ENCODE measurements around the gene TECTB. TPM values are rescaled to one million over a fixed set of nuclear protein-coding genes. Genes with fewer than 3 reads are reported as not detected.
A peak's percentile ranks its signal among the peaks of the same experiment; 100 is the strongest.

TECTB gene
- total RNA-seq, 4 donors from 2014 or later = not detected

- H3K27ac ChIP-seq = peak overlapping the region in 1 of 4 donors; percentile 3
- in situ Hi-C loops (cut with MboI; ENCODE audit: low pct_ligation_motif_present in 1 of 4, low pct_unique_long_range_greater_than_20kb in 1 of 4, low sequenced_read_pairs in 3 of 4) = no loop called here
- no peaks in the 10 kb centered on the region for H3K36me3 ChIP-seq
- TF ChIP-seq EP300 (IDR thresholded peaks at IDR 0.05; ENCODE audit: low read depth) (no peak), POLR2AphosphoS5 (IDR thresholded peaks at IDR 0.05) (no peak), POLR2A (IDR thresholded peaks at IDR 0.05) (no peak)
- TF ChIP-seq, protein P1, sequence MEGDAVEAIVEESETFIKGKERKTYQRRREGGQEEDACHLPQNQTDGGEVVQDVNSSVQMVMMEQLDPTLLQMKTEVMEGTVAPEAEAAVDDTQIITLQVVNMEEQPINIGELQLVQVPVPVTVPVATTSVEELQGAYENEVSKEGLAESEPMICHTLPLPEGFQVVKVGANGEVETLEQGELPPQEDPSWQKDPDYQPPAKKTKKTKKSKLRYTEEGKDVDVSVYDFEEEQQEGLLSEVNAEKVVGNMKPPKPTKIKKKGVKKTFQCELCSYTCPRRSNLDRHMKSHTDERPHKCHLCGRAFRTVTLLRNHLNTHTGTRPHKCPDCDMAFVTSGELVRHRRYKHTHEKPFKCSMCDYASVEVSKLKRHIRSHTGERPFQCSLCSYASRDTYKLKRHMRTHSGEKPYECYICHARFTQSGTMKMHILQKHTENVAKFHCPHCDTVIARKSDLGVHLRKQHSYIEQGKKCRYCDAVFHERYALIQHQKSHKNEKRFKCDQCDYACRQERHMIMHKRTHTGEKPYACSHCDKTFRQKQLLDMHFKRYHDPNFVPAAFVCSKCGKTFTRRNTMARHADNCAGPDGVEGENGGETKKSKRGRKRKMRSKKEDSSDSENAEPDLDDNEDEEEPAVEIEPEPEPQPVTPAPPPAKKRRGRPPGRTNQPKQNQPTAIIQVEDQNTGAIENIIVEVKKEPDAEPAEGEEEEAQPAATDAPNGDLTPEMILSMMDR (IDR thresholded peaks at IDR 0.05) = no peak
- no peaks in the 10 kb centered on the region for H3K9me3 ChIP-seq
- peaks cover 9 to 31% (median 16%) of the 10 kb centered on the region in 4 donors for H3K4me1 ChIP-seq
- WGBS, 2 donors (ENCODE audit: low coverage in 1 of 2) = 17 to 45% methylated on average over 2 to 4 of the region's 4 CpGs
- intact Hi-C loops (cut with DNase I; ENCODE audit: low total_unique reads) = no loop called here
- DNase-seq = peak; percentile 33
- H3K4me3 ChIP-seq = no peak overlapping the region
- H3K27me3 ChIP-seq = no peaks in the 10 kb centered on the region
These were observed 47.0 kb downstream of the TECTB start for GRCh38 chr10:112330162-112330561.

GRCh38 chr10:112330607-112331160 is 47.5 kb downstream of the TECTB start:
- no peaks in the 10 kb centered on the region for H3K9me3 ChIP-seq
- DNase-seq = no peak
- TF ChIP-seq POLR2A (IDR thresholded peaks at IDR 0.05) = no peak
- no peak for TF ChIP-seq EP300 (IDR thresholded peaks at IDR 0.05; ENCODE audit: low read depth)
- TF ChIP-seq POLR2AphosphoS5 (IDR thresholded peaks at IDR 0.05) = no peak
- TF ChIP-seq, protein P1 (IDR thresholded peaks at IDR 0.05) = no peak
- no peaks in the 10 kb centered on the region for H3K27me3 ChIP-seq
- in situ Hi-C loops (cut with MboI; ENCODE audit: low pct_ligation_motif_present in 1 of 4, low pct_unique_long_range_greater_than_20kb in 1 of 4, low sequenced_read_pairs in 3 of 4) = no loop called here
- peaks cover 9 to 37% (median 19%) of the 10 kb centered on the region in 4 donors for H3K4me1 ChIP-seq
- intact Hi-C loops (cut with DNase I; ENCODE audit: low total_unique reads) = no loop called here
- 40 to 51% methylated on average over 1 of the region's 1 CpG for WGBS, 2 donors (ENCODE audit: low coverage in 1 of 2)
- no peak overlapping the region for H3K4me3 ChIP-seq
- peak overlapping the region in 1 of 4 donors; percentile 3 for H3K27ac ChIP-seq
- H3K36me3 ChIP-seq = no peaks in the 10 kb centered on the region

DNA sequence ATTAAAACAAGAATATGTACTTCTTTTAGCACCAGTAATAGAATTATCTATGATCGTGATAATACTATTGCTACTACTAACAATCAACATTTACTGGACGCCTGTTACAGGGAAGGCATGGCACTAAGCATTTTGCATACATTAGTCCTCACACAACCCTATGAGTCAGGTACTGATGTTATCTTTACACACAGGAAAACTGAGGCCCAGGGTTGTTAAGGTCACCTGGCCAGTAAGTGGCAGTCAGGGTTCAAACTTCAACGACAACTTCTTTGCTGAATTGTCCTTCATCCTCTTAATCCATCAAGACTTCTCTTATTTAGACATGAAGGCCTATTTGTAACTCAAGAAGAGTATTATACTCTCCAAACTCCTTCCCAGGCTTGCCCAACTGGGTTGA is 48.8 kb downstream of the TECTB start:
- Histone ChIP-seq H3K27me3 (no peaks in the 10 kb centered on the region), H3K36me3 (no peaks in the 10 kb centered on the region), H3K4me3 (no peak overlapping the region), H3K27ac (peak overlapping the region; percentile 63 to 88 (median 87)), H3K4me1 (peaks cover 14 to 46% (median 26%) of the 10 kb centered on the region in 4 donors), H3K9me3 (no peaks in the 10 kb centered on the region)
- WGBS, 2 donors (ENCODE audit: low coverage in 1 of 2) = 69 to 84% methylated on average over 2 to 3 of the region's 3 CpGs
- intact Hi-C loops (cut with DNase I; ENCODE audit: low total_unique reads) = no loop called here
- DNase-seq = no peak
- in situ Hi-C loops (cut with MboI; ENCODE audit: low pct_ligation_motif_present in 1 of 4, low pct_unique_long_range_greater_than_20kb in 1 of 4, low sequenced_read_pairs in 3 of 4) = no loop called here
- TF ChIP-seq EP300 (IDR thresholded peaks at IDR 0.05; ENCODE audit: low read depth) (no peak), POLR2AphosphoS5 (IDR thresholded peaks at IDR 0.05) (no peak), POLR2A (IDR thresholded peaks at IDR 0.05) (no peak)
- TF ChIP-seq, protein P1 (IDR thresholded peaks at IDR 0.05) = no peak

GRCh38 chr10:112332509-112333228 is 49.5 kb downstream of the TECTB start:
- Histone ChIP-seq H3K27ac (peak overlapping the region; percentile 63 to 88 (median 87)), H3K27me3 (no peaks in the 10 kb centered on the region), H3K4me3 (no peak overlapping the region), H3K9me3 (no peaks in the 10 kb centered on the region), H3K36me3 (no peaks in the 10 kb centered on the region), H3K4me1 (peaks cover 14 to 49% (median 26%) of the 10 kb centered on the region in 4 donors)
- in situ Hi-C loops (cut with MboI; ENCODE audit: low pct_ligation_motif_present in 1 of 4, low pct_unique_long_range_greater_than_20kb in 1 of 4, low sequenced_read_pairs in 3 of 4) (no loop called here), intact Hi-C loops (cut with DNase I; ENCODE audit: low total_unique reads) (no loop called here)
- DNase-seq = peak; percentile 35
- TF ChIP-seq POLR2AphosphoS5 (IDR thresholded peaks at IDR 0.05) = no peak
- no peak for TF ChIP-seq EP300 (IDR thresholded peaks at IDR 0.05; ENCODE audit: low read depth)
- TF ChIP-seq POLR2A (IDR thresholded peaks at IDR 0.05) = no peak
- TF ChIP-seq, protein P1 (IDR thresholded peaks at IDR 0.05) = no peak
- 59 to 82% methylated on average over 1 to 5 of the region's 5 CpGs for WGBS, 2 donors (ENCODE audit: low coverage in 1 of 2)
